Activated T-cell treated with anti-CD3 and anti-CD28 coated beads, Interleukin-2, amount 50 U/mL, for 72 hours (primary cell): ENCODE data around the gene C20orf144. TPM values are rescaled to one million over a fixed set of nuclear protein-coding genes. Genes with fewer than 3 reads are reported as not detected.

Experiments
- ATAC-seq, 2 donors: fragments of 150-1000 bp; cut with Tn5 transposase; replicated peaks in 1 of 2; 2 replicates each; pipeline ENCODE4 v1.10.0; 2021; ENCODE audit warnings: moderate library complexity in 2 of 2, mild to moderate bottlenecking in 1 of 2
- DNase-seq, 2 donors: peaks; one replicate each; pipeline ENCODE4 v3.0.0; 2021 to 2022; ENCODE audit warnings: mixed read lengths in 1 of 2
- H3K27ac Mint-ChIP-seq: one replicate; pipeline ENCODE4 v1.8.0; 2022; ENCODE audit warnings: mild to moderate bottlenecking, moderate library complexity, mixed read lengths
- H3K27me3 Mint-ChIP-seq: one replicate; pipeline ENCODE4 v1.8.0; 2022; ENCODE audit warnings: low read depth, mixed read lengths
- H3K36me3 Mint-ChIP-seq, 2 donors: one replicate each; pipeline ENCODE4 v1.8.0; 2022; ENCODE audit warnings: mixed read lengths in 2 of 2, mild to moderate bottlenecking in 1 of 2; ENCODE audit not compliant: insufficient read depth in 2 of 2
- H3K4me1 Mint-ChIP-seq: one replicate; pipeline ENCODE4 v1.8.0; 2022; ENCODE audit warnings: low read depth, mixed read lengths
- H3K4me3 Mint-ChIP-seq, 2 donors: one replicate each; pipeline ENCODE4 v1.8.0; 2022; ENCODE audit warnings: mild to moderate bottlenecking in 2 of 2, mixed read lengths in 2 of 2, moderate library complexity in 2 of 2
- H3K9me3 Mint-ChIP-seq, 2 donors: one replicate each; pipeline ENCODE4 v1.8.0; 2022; ENCODE audit warnings: mixed read lengths in 2 of 2
- total RNA-seq, 2 donors: library from RNA; stranded (reverse); gene quantifications; one replicate each; pipeline ENCODE4 v1.2.3, GENCODE V29; 2022

C20orf144 gene
- total RNA-seq, 2 donors from 2014 or later, result 0.17 to 0.23 TPM

DNA sequence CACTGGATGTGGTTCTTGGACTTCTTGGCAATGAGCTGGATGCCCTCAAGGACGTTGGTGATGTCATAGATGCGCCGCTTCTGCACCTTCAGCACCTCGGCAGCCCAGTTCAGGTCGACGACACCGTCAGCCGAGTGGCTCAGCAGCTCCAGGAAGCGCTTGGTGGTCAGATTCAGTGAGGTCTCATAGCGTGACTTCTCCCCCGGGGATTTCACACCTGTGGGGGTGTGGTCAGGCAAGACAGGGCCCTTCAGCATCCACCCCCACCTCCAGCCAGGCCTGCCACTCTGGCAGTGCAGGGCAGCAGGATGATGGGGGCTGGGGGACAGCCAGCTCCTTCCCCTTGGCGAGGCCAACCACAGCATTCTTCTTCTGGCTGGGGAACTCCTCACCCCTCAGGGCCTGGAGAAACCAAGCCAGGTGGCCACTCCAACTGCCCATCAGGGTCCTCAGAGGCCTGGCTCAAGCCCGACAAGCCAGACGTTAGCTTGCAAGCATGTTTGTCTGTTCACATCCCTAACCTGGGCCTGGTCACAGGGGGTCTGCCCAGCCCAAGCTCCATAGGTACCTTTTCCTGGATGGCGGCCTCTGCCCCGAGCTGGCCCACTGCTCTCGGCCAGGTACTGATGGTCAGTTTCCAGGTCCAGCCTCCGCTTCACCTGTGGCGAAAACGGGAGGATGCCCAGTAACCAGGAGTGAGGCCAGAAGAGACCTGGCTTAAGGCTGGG, 17.8 kb downstream of the C20orf144 start:
- Mint-ChIP-seq H3K27ac (peak overlapping the region; percentile 68), H3K4me1 (peaks cover 78% of the 10 kb centered on the region), H3K27me3 (no peaks in the 10 kb centered on the region), H3K4me3 (peak overlapping the region; percentile 60 to 66), H3K36me3 (peaks cover 4 to 26% of the 10 kb centered on the region in 2 donors), H3K9me3 (no peaks in the 10 kb centered on the region)
- DNase-seq, result peak; percentile 69 to 75
- peak; percentile 68 to 77 for ATAC-seq

DNA sequence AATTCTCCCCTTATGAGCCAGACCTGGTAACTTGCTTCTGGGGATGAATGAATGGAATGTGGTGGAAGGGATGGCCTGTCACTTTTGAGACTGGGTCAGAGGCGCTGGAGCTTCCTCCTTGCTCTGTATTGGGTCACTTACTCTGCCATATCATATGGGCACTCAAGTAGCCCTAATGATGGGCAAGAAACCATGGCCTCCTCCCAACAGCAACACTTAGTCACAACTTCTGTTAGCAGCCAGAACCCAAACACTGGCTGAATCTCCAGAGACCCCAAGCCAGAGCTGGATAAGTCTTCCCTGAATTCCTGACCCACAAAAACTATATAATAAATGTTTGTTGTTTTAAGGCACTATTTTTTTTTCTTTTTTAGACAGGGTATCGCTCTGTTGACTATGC, 18.6 kb downstream of the C20orf144 start:
- Mint-ChIP-seq H3K36me3 (peaks cover 8 to 28% of the 10 kb centered on the region in 2 donors), H3K4me1 (peaks cover 74% of the 10 kb centered on the region)

DNA sequence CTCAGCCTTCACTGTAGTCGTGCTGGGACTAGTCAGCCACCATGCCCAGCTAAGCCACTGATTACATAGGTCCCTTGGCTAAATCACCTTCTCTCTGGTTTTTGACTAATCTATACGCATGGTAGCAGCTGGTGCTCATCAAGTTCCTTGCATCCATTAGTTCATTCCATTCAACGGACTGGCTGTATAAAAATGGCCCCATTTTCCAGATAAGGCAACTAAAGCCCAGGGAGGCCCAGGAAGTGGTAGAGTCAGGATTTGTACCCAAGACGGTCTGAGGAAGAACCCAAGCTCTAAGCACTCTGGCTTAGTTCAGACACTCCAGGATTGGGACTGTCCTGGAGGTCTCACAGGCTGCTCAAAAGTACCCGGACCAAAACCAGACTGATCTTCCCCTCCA, 19.2 kb downstream of the C20orf144 start:
- Mint-ChIP-seq H3K4me1 (peaks cover 68% of the 10 kb centered on the region), H3K27ac (no peak overlapping the region), H3K36me3 (peaks cover 8 to 24% of the 10 kb centered on the region in 2 donors), H3K27me3 (no peaks in the 10 kb centered on the region), H3K9me3 (no peaks in the 10 kb centered on the region), H3K4me3 (peak overlapping the region; percentile 31 to 54)
- DNase-seq (no peak), ATAC-seq (no peak)

More for the DNA sequence above, 18.6 kb downstream of the C20orf144 start:
- peak overlapping the region; percentile 86 for H3K27ac Mint-ChIP-seq
- H3K4me3 Mint-ChIP-seq, result peak overlapping the region; percentile 54 to 62
- H3K27me3 Mint-ChIP-seq, result no peaks in the 10 kb centered on the region
- DNase-seq, result no peak
- ATAC-seq, result no peak
- H3K9me3 Mint-ChIP-seq, result no peaks in the 10 kb centered on the region

DNA sequence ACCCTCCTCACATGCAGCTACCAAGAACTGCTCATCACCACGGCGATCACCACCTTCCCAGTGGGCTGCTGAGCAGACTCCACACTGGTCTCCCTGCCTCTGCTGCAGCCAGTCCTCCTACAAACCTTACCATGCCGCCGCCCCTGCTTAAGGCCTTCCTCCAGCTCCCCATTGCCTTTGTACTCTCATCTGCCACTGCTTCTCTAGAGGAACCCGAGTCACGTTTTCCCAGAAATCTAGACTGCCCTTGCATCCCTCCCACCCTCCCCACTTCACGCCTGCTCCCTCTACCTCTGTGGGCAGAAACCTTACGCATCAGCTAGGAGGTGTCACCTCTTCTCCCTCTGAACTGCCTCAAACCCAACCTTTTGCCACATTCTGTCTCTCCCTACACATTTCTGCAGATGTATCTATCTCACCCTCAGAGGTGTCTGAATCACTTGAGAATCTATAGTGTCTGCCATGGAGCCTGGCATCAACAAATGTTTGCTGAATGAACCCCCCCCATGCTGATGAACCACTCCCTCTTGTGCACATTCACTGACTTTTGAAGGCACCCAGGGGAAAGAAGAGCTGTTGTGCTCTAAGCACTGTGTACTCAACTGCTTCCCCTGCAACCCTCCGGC, 19.7 kb downstream of the C20orf144 start:
- Mint-ChIP-seq H3K27ac (no peak overlapping the region), H3K36me3 (peaks cover 8 to 24% of the 10 kb centered on the region in 2 donors), H3K4me3 (peak overlapping the region; percentile 31 to 54), H3K4me1 (peaks cover 72% of the 10 kb centered on the region), H3K27me3 (no peaks in the 10 kb centered on the region), H3K9me3 (no peaks in the 10 kb centered on the region)
- no peak for DNase-seq
- ATAC-seq, result peak in 1 of 2 donors; percentile 2

DNA sequence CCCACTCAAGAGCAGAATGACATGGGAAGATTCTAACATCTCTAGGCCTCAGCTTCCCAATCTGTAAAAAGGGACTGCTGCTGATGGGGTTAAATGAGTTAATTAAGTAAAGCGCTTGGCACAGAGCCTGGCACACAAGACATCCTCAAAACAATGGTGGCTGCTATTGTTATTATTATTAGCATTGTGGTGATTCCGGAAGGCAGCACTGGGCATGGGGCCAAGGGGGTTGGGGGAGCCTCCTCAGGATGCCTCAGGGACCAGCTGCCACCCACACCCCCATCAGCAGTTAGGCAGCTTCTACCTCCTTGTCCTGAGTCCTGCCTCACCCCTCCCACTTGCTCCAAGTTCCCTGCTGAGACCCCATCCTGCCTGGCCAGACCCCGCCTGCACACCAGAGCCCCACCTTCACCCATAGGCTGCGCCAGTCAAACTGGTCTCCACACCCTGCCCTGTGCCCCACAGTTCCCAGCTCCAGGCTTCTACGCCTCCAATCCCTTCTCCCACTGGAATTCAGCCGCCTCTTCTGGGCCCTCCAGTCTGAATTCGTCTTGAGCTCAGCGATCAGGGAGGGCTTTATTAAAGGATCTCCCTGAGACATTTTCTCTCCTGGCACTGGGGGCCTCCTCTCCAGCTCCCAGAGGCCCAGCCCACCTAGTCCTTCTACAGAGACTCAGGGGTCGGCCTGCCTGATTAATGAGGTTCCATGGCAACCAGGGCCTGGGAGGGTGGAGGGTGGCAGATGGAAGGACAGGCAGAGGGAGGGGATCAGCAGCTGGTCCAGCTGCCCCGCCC, 22.6 kb downstream of the C20orf144 start:
- no peak for DNase-seq
- Mint-ChIP-seq H3K27ac (peak overlapping the region; percentile 66), H3K36me3 (peaks cover 4 to 11% of the 10 kb centered on the region in 2 donors), H3K4me1 (peaks cover 84% of the 10 kb centered on the region), H3K9me3 (no peaks in the 10 kb centered on the region), H3K4me3 (peak overlapping the region; percentile 91 to 93), H3K27me3 (no peaks in the 10 kb centered on the region)
- no peak for ATAC-seq

DNA sequence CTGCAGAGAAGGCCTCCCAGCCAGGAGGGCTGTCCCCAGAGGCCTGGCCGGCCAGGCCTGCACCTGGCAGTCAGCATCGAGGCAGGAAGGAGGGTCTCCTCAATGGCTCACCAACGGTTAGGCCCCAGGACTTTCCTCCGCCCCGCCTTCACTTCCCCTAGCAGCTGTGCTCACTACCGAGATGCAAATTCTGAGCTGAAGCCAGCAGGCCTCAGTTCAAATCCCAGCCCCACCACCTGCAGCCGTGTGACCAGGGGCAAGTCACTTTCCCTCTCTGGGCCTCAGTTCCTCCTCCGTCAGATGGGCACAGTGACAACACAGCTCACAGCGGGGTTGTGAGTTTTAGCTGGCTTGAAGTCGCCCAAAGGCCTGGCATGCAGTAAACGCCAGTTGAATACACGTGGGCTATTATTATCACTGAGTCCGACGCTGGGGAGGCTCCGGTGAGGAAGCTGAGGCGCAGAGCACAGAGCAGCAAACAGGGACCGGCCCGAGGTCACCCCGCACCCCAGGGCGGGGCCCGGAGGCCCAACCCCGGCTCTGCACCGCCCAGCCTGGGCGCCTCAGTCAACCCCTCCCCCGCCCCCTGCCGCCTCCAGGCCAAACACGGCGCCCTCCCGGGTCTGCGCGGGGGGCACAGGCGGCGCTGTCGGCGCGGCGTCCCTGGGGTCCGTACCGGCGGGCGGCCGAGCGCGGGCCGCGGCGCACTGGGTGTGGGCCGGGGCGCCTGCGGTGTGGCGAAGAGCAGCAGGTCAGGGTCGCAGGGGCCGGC, 23.4 kb downstream of the C20orf144 start:
- H3K27ac Mint-ChIP-seq, result peak overlapping the region; percentile 77
- H3K4me3 Mint-ChIP-seq, result peak overlapping the region; percentile 91 to 93
- peak; percentile 72 to 78 for DNase-seq
- no peaks in the 10 kb centered on the region for H3K27me3 Mint-ChIP-seq
- peaks cover 84% of the 10 kb centered on the region for H3K4me1 Mint-ChIP-seq
- H3K36me3 Mint-ChIP-seq, result peaks cover 4 to 11% of the 10 kb centered on the region in 2 donors
- H3K9me3 Mint-ChIP-seq, result no peaks in the 10 kb centered on the region
- peak; percentile 60 for ATAC-seq

DNA sequence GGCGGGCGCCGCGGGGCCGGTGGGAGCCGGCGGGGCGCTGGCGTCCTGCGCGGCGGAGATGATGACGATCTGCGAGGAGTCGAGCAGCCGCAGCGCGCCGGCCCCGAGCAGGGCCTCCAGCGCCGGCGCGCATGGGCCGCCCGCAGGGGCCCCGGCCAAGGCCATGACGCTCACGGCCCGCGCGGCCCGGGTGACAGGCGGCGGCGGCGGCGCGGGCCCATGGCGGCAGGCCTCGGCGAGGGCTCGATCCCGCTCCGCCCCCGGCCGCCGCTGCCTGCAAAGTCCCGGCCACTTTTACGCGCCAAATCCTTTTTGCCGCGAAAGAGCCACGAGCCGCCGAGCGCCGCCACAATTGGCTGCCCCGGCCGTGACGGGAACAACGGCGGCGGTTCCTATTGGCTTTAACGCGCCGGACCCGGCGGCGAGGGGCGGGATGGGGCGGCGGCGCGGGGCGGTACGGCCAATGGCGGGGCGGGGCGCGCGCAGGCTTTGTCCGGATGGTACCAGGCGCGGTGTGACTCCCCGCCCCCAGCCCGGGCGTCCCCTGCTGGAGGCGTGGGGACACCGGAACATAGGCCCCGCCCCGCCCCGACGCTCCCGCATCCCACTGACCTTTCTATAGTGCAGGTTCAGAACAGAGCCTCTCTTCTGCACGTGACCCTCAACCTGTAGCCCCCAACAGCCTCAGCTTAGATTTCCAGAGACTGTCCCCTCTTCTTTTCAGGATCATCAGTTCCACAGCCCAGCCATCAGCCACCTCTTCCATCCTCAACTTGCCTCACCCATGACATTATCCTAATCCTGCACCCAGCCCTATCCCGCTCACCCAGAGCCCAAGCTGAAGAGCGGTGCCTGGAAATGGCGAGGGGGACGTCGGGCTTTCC, 24.2 kb downstream of the C20orf144 start, which contains the start of gene E2F1:
Gene E2F1 (minus strand): TSS at position 286 of the 884 bp plus-strand sequence. CDS start 121 bp downstream, at position 165.
- ATAC-seq, result peak; percentile 85 to 86
- H3K4me3 Mint-ChIP-seq, result peak within 1 kb of the TSS; percentile 91 to 93
- no peaks in the 10 kb centered on the region for H3K27me3 Mint-ChIP-seq
- peaks cover 84% of the 10 kb centered on the region for H3K4me1 Mint-ChIP-seq
- peaks cover 4 to 11% of the 10 kb centered on the region in 2 donors for H3K36me3 Mint-ChIP-seq
- DNase-seq, result peak; percentile 97 to 99
- peak within 1 kb of the TSS; percentile 77 for H3K27ac Mint-ChIP-seq
- no peaks in the 10 kb centered on the region for H3K9me3 Mint-ChIP-seq

DNA sequence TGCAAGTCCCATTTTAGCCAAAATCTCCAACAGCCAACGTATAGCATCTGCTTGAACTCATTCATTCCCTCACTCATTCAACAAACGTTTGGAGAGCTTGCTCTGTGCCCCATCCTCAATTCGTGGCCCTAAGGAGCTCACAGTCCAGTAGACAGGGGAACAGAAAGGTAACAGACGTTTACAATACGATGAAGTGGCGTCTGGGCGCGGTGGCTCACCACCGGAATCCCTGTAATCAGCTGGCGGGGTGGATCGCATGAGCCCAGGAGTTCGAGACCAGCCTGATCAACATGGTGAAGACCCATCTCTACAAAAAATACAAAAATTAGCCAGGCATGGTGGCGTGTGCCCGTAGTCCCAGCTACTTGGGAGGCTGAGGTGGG, 24.8 kb downstream of the C20orf144 start:
- peaks cover 4 to 7% of the 10 kb centered on the region in 2 donors for H3K36me3 Mint-ChIP-seq
- H3K9me3 Mint-ChIP-seq, result no peaks in the 10 kb centered on the region
- H3K4me1 Mint-ChIP-seq, result peaks cover 81% of the 10 kb centered on the region
- peak overlapping the region; percentile 69 to 74 for H3K4me3 Mint-ChIP-seq
- ATAC-seq (no peak), DNase-seq (no peak)
- no peaks in the 10 kb centered on the region for H3K27me3 Mint-ChIP-seq
- H3K27ac Mint-ChIP-seq, result peak overlapping the region; percentile 34

DNA sequence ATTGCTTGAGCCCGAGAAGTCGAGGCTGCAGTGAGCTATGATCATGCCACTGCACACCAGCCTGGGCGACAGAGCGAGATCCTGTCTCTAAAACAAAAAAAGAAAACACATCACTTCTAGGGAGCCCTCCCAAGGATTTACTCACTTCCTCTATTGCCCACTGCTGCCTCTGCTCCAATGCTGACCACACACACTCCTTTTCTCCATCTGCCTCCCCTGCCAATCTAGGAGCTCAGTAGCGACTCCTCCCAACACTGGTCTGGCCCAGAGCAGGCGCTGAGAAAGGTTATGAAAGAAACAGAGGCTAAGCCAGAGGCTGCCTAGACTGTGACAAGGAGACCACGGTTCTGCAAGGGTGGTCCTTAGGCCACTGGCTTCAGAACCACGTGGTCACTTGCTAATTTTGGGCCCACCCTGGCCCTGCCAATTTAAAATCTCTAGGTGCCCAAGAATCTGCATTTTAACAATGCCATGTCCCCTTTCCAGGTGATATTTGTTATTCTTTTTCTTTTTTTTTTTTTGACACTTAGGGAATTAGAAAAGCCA, 25.3 kb downstream of the C20orf144 start:
- Mint-ChIP-seq H3K4me1 (peaks cover 77% of the 10 kb centered on the region), H3K9me3 (no peaks in the 10 kb centered on the region), H3K36me3 (peaks cover 4 to 7% of the 10 kb centered on the region in 2 donors), H3K27ac (no peak overlapping the region), H3K4me3 (peak overlapping the region in 1 of 2 donors; percentile 74), H3K27me3 (no peaks in the 10 kb centered on the region)
- no peak for ATAC-seq
- no peak for DNase-seq

DNA sequence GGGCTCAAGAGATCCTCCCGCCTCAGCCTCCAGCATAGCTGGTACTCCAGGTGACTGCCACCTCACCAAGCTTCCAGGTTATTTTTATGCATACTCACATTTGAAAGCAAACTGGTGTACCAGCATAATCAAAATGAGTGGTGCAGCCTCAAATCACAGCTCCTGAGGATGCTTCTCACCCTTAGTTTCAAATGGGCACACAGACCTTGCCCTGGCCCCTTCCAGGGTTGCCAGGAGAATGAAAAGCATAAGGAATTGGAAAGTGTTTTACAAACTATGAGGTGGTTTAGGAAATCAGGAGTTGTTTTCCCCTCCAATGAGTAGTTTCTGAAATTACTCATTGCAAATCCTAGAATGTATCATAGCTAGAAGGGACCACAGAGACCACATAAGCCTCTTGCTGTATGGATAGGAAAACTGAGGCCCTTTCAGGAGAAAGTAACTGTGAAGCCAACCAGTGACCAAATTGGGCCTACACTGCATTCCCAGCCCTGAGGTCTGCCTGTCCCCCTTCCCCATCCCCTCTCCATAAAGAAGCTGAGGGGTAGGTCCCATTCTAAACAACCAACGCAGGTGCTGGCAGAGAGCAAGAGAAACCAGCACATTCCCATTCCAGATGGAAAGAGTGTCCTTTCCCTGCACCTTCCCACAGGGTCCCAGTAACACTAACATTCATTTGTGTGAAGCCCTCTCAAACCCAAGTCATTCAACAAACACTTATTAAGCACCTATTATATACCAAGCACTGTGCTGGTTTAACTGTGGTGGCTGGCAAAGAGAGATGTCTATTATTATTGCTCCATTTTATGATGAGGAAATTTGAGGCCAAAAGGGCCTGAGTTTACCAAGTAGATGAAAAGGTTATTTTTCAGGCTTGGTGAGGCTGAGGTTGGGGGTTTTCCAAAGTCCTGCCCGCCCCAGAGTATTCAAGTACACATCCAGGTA, 26.1 kb downstream of the C20orf144 start:
- H3K4me3 Mint-ChIP-seq, result peak overlapping the region; percentile 68 to 83
- H3K27ac Mint-ChIP-seq, result peak overlapping the region; percentile 52
- DNase-seq (no peak), ATAC-seq (no peak)
- H3K9me3 Mint-ChIP-seq, result no peaks in the 10 kb centered on the region
- H3K36me3 Mint-ChIP-seq, result peaks cover 4 to 7% of the 10 kb centered on the region in 2 donors
- no peaks in the 10 kb centered on the region for H3K27me3 Mint-ChIP-seq
- peaks cover 69% of the 10 kb centered on the region for H3K4me1 Mint-ChIP-seq
